Activated T-cell treated with anti-CD3 and anti-CD28 coated beads, Interleukin-2, amount 50 U/mL, for 48 hours (primary cell): ENCODE measurements around the gene ERGIC1.

Experiments
- DNase-seq, 2 experiments: peaks; one replicate each; pipeline ENCODE4 v3.0.0-alpha.2; 2020

ERGIC1 gene

DNA sequence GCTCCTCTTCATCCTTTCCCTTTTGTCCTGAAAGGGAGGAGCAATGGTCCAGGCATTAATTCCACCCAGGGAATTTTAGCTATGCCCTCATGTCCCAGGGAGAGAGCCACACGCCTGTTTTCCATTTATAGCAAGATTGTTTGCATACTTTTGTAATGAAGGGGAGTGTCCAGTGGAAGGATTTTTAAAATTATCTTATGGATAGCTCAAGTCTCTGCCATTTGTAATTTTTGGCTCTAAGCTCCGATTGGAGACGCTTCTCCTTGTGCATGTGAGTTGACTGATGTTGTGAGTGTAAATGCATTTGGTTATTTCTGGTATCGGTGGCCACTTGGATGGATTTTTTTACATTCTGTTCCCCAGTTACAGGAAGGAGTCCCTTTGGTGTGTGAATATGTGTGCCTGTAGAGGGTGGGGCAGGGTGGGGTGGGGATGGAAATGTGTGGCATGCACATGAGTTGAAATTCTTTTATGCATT, 118.0 kb downstream of the ERGIC1 start:
- DNase-seq = no peak

DNA sequence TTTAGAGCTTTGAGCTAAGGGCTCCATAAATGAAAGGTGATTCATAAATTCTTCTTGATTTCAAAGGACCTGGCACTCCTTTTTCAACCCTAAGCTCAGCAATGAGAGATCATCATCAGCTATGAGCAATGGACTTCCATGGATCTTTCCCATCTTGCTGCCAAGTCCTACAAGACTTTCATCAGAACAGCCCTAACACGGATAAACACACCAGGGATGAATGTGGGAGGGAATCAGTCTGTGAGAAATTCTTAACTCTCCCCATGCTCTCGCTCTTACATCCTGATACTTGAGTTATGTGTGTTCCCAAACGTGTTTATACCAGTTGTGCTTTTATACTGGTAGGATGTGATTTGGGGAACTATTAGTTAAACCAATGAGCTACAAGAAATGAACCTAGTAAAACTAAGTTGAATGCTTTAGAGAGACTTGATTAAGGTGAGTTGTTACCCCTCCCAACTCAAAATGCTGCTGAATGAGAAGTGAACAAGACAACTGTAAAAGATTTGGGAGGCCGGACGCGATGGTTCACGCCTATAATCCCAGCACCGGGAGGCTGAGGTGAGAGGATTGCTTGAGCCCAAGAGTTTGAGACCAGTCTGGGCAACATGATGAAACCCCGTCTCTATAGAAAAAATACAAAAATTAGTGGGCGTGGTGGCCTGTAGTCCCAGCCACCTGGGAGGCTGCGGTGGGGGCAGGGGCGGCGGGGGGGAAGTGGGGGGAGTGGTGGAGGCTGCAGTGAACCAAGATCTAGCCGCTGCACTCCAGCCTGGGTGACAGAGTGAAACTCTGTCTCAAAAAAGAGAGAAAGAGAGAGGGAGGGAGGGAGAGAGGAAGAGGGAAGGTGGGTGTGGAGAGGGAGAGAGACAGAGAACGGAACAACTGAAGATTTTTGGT, 120.0 kb downstream of the ERGIC1 start:
- no peak for DNase-seq

DNA sequence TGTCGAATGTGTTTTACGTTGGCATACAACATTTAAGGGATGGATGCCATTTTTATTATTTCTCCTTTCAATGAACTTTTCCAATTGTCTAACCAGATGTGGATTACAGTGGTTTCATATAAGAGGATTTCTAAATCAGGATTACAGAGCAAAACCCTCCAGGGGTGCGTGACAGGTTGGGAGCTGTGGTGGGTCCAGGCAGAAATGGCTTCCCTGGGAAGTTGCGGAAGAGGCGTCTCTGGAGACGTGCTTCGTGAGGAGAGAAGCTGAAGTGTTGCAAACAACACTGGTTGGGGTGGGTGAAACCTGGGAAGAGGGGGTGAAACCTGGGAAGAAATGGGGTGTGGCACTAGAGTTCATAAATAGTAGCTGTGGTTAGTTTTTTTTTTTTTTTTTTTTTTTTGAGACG, 120.7 kb downstream of the ERGIC1 start:
- no peak for DNase-seq

DNA sequence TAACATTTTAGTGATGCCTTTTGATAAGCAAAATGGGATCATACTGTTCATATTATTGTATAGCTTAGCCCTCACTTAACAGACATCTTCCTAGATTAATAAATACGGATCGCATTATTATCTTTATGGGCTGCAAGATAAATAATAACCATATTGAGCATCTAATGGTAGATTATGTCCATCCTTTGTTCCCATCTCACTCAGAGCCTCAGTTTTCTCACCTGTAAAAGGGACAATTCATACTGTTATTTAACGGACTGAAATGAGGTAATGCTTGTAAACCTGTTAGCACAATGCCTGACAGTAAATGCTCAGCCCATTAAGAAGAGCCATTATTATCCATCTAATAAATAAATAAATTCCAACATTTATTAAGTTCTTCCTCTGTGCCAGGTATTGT, 122.2 kb downstream of the ERGIC1 start:
- no peak for DNase-seq

DNA sequence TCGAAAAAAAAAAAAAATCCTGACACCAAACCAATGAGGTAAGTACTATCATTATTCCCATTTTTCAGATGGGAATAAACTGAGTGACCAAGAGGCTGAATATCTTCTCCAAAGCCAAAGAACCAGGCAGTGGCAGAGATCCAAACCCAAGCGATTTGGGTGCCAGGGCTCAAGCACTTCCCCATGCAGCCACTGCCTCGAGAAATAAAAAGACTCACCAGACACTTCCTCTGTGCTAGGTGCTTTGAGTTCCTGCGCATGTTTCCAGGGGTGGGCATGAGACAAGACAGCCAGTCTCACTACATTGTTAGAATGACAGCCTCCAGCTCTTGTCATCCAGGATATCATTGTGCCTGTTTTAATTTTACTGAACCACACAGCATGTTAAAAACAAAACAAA, 122.9 kb downstream of the ERGIC1 start:
- DNase-seq = no peak

DNA sequence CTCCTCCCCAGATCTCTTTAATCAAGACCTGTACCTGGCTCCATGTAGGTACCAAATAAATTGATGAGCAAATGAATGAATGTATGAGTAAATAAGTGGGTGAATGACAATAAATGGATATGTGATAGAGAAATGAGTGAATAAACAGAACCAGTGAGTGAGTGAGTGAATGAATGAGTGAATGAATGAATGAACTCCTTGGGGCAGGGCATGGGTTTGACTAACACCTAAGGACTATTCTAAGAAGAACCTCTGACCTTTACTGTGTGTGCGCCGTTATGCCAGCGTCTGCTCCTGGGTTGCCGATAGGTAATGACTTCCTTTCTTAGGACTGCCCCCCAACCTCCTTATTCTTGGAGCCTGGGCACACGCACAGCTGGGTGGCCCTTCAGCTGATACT, 123.4 kb downstream of the ERGIC1 start:
- DNase-seq = no peak

DNA sequence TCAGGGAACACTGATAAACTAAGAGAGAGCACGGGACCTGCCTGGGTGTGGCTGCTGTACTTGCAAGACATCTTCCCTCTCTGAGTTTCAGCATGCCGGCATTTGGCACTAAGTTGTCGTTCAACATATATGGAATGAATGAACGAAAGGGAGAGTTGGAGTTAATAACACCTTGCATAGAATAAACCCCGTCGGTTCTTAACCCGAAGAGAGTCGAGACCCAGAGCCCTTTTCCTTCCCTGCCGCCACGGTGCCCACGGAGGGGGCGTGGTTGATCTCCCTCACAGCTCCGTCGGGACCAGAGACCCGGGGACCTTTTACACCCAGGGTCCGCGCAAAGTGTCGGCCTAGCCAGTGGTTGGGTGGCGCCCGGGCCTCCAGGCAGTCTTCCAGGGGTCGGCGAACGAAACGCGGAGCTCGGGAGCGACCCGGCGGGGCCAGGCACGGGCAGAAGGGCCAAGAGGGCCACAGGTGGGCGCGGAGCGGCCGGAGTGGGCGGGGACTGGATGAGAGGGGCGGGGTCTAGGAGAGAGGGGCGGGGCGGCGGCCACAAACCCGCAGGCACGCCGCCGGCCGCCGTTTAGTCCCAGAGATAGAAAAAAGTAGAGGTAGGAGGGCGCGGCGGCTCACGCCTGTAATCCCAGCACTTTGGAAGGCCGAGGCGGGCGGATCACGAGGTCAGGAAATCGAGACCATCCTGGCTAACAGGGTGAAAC, 124.4 kb downstream of the ERGIC1 start:
- peak; percentile 82 to 83 for DNase-seq

DNA sequence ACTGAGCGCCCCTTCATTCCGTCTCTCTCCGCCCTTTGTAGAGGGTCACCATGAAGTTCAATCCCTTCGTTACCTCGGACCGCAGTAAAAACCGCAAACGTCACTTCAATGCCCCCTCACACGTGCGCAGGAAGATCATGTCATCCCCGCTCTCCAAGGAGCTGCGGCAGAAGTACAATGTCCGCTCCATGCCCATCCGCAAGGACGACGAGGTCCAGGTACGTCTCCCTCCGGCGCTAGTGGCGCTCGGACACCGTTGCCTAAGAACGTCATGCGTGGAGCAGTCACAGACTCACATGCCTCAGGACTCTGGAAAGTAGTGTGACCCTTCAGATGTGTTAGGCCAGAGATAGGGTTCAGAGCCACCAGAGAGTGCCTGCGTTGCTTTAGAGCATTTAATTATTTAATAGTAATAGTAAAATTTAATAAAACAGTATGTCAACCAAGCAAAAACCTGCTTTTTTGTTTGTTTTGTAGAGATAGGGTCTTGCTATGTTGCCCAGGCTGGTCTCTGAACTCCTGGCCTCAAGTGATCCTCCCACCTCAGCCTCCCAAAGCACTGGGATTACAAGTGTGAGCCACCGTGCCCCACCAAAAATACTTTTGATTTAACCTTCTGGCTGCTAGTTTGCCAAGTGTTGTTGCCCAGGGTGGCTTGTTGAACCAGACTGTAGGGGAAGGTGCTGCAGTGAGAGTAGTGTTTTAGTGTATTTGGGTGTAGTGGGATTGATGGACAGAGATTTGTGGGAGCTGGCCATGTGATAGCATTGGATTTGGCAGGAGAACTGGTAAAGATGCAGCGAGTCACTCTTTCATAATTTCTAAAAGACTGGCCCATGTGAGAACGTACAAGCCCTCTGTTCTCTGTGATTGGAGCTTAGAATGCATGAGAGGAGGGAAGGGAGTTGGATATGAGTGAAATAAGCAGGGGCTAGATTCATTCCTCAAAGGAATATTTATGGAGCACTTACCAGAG, 126.1 kb downstream of the ERGIC1 start:
- no peak for DNase-seq

DNA sequence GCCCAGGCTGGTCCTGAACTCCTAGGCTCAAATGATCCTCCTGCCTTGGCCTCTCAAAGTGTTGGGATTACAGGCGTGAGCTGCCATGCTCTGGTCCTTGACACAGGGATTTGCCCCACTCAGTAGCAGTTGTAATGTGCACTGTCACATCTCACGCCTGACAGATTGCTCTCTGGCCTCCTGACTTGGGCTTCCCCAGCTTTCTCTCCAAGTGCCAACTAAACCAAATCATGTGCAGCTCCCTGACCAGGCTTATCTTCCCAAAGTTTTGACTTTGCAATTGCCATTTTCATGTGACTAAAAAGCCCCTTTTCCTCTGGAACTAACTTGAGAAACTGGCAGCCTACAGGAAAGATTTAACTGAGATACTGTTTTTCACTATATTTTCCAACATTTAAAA, 135.9 kb downstream of the ERGIC1 start:
- no peak for DNase-seq

DNA sequence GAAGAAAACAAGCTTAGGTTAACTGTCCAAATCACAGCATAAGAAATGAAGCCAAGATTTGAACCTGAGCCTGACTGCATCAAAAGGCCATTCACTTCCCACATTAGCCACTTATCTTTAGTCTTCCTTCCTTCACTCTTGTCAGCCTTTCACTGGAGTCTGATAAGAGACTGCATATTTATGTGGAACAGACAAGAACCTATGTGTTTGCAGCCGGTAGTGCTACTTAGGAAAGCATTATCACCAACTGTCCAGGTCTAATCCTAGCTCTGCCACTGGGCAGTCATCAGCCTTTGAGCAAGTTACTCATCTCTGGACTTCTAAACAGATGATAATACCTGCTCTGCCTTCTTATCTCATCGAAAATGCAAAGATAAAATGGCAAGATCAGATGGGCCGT, 137.4 kb downstream of the ERGIC1 start:
- no peak for DNase-seq

DNA sequence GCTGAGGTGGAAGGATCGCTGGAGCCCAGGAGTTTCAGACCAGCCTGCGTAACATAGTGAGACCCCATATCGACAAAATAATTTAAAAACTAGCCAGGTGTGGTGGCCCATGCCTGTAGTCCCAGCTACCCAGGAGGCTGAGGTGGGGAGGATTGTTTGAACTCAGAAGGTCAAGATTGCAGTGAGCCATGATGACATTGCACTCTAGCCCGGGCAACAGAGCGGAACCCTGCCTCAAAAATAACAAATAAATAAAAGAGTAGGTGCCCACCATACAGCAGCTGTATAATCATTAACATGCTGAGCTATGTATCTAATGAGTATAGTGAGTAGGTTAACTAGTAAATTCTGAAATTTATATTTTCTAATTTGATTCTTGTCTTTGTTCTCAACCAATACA, 138.5 kb downstream of the ERGIC1 start:
- no peak for DNase-seq

DNA sequence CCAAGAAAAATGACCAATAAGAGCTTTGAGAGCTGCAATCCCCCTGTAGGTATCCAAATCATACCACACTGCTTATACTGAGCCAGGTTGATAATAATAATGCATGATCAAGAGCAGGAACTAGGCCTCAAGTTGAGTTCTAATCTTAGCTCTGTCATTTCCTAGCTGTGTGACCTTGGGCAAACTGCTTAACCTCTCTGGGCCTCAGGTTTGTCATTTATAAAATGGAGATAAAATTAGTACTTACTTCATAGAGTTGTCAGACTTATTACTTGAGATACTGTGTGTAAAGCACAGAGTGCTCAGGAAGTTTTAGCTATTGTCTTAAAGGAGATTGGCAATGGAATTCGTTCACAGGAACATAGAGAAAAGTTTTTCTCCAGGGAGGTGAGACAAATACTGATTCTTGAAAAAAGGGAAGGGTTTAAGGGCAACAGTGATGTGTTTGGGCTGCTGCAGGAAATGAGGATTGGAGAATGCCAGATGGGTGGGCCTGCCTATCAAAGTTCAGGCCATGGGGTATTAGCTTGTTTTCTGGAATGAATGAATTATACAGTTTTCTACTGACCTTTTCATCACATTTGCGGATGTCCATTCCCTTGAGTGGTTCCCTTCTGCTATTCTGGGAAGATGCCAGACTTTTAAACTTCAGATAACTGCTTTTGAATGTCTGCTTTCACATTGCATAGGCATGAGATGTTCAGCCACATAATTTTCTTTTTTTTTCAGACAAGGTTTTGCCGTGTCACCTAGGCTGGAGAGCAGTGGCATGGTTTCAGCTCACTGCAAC, 139.3 kb downstream of the ERGIC1 start:
- DNase-seq = no peak

DNA sequence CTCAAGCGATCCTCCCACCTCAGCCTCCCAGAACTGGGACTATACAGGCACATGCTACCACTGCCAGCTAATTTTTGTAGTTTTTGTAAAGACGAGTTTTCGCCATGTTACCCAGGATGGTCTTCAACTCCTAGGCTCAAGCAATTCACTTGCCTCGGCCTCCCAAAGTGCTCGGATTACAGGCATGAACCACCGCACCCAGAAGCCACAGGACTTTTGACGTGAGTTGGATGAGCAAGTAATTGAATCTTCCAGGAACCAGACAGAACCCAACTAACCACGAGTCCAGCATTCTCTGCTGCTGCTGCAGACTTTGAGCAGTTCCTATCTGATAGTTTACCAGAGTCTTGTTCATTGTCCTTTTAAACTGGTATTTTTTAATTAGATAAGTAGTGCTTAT, 139.9 kb downstream of the ERGIC1 start:
- no peak for DNase-seq

DNA sequence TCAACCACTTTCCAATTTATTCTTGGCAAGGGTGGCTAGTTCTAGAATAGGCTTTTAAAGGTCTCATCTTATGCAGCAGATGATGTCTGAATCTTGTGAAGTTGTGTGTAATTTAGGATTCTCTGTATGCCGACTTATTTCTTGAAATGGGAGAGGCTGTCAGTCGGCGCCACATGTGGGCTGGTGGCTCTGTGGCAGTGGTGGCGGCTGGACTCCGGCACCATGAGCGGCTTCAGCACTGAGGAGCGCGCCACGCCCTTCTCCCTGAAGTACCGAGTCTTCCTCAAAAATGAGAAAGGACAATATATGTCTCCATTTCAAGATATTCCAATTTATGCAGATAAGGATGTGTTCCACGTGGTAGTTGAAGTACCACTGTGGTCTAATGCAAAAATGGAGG, 141.2 kb downstream of the ERGIC1 start:
- no peak for DNase-seq

DNA sequence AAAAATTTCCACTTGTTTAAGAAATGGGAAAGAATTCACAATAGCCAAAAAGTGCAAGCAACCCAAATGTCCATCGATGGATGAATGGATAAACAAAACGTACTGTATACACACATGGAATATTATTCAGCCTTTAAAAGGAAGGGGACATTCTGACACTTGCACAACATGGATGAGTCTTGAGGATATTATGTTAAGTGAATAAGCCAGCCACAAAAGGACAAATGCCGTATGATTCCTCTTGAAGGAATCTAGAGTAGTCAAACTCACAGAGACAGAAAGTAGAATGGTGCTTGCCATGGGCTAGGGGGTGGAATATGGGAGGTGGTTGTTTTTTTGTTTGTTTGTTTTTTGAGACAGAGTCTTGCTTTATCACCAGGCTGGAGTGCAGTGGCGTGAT, 145.7 kb downstream of the ERGIC1 start:
- no peak for DNase-seq

DNA sequence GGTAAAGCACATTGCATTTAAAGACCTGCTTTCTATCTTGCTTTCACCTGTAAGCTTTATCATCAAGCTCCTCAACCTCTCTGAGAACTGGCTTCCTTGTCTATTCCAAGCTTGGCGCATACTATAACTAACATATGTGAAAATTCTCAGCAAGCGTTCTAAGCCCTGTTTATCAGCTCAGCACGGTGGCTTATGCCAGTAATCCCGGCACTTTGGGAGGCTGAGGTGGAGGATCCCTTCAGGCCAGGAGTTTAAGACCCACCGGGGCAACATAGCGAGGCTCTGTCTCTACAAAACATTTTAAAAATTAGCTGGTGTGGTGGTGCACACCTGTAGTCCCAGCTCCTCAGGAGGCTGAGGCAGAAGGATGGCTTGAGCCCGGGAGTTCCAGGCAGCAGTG, 147.9 kb downstream of the ERGIC1 start:
- no peak for DNase-seq

DNA sequence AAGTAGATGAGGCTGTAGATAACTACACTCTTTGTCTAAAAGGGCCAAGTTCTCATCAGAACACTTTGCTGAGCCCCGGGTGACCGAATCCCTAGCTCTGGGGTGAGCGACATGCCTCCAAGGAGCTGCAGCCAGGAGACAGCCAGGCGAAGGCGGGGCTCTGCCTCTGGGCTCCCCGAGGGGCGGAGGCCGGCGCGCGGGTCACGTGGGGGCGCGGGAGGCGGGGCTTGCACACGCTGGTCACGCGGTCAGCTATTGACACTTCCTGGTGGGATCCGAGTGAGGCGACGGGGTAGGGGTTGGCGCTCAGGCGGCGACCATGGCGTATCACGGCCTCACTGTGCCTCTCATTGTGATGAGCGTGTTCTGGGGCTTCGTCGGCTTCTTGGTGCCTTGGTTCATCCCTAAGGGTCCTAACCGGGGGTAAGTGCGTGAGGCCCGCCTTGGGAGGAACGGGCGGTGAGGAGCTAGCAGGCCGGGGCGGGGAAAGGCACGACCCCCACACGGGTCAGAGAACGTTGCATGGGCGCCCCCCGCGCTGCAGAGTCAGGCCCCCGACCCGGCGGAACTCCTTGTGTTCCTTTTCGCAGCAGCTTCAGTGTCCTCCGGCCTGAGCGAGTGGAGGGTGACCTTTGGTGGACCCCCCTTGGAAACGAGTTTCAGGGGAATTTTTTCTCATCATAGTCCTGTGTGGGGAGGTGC, 149.6 kb downstream of the ERGIC1 start, which contains the start of gene ATP6V0E1:
ATP6V0E1 (plus strand) TSS at position 230 of the 702 bp plus-strand sequence; CDS start at position 320, 90 bp downstream.
- DNase-seq = peak; percentile 97 to 99

DNA sequence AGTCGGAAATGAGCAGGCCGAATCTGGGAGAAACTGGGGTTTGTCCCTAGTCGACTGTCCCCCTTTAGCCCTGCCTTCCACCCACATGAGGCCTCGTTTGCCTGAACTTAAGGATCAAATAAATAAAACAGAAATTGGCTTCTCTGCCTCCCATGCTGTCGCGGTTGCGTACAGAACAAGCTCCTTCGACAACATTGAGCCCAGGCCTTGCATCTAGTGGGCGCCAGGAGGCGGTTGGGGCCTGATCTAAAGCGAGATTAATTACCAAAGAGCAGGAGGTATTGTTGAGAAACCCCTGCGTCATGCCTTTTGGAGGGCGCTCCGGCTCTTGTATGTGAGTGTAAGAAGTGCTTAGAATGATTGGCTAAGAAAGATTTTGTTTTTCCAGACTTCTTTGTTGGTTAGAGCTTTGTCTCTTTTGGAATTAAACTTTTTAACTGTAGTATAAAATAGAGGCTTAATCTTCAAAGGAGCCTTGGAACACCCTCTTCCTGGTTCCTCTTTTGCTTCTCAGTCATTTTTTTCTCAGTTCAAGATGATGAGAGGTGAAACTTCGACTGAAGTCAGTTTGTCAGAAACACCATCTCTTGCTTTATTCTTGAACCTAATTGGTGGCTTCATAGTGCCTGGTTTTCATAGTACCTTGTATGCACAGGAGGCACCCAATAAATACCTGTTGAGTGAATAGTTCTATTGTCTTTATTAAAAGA, 150.3 kb downstream of the ERGIC1 start:
- DNase-seq = peak; percentile 85

DNA sequence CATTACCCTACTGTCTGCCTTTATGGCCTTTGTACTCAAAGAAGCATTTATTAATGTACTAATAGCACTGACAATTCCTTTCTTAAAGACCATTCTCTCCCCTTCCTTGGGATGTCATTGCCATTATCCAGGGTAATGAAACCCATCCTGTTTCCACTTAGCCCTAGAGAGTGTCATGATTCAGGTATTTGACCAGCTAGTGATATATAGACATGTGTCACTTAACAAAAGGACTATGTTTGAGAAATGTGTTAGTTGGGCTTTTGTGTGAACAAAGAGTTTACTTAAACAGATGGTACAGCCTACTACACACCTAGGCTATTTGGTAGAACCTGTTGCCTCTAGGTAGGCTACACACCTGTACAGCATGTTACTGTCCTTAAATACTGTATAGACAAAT, 151.5 kb downstream of the ERGIC1 start:
- no peak for DNase-seq

DNA sequence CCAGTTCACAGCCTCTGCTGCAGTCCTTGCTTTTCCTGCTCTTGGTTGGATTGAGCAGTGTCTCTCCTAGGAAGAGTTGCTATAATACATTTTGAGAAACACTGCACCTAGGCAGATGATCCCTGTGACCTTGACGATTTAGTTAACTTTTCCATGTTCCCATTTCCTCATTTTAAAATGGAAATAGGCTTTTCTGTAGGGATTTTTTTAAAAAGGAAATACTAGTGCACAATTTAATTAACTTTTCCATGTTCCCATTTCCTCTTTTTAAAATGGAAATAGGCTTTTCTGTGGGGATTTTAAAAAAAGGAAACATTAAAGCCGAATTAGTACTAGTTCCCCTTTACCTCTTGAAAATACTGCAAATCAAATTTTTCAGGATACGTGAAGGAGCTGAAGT, 154.2 kb downstream of the ERGIC1 start:
- DNase-seq = no peak

DNA sequence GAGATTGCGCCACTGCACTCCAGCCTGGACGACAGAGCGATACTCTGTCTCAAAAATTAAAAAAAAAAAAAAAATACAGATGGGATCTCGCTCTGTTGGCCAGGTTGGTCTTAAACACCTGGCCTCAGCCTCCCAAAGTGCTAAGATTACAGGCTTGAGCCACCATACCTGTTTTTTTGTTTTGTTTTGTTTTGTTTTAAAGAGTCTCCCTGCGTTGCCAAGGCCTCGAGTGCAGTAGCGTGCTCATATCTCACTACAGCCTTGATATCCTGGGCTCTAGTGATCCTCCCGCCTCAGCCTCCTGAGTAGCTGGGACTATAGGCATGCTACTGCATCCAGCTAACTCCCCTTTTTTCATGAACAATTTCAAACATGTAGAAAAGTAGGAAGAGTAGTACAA, 156.7 kb downstream of the ERGIC1 start:
- DNase-seq = no peak
